Stimulated activated CD4-positive, alpha-beta T cell treated with anti-CD3 and anti-CD28 coated beads, Interleukin-1b, Interleukin-23, amount 100 ng/mL, for 4 hours (primary cell): ENCODE data around the gene GATA1.
"Not testable (repeated sequence)": the region's sequence is repeated elsewhere in the genome, so short reads cannot be mapped to it uniquely, and the experiment has no call there.

Experiments used
- DNase-seq, 2 donors: peaks; one replicate each; pipeline ENCODE4 v3.0.0-alpha.2; 2020; ENCODE audit warnings: low read depth in 2 of 2

GATA1 gene

GRCh38 chrX:48814722-48815121 is 28.3 kb downstream of the GATA1 start:
- no peak for DNase-seq

DNA sequence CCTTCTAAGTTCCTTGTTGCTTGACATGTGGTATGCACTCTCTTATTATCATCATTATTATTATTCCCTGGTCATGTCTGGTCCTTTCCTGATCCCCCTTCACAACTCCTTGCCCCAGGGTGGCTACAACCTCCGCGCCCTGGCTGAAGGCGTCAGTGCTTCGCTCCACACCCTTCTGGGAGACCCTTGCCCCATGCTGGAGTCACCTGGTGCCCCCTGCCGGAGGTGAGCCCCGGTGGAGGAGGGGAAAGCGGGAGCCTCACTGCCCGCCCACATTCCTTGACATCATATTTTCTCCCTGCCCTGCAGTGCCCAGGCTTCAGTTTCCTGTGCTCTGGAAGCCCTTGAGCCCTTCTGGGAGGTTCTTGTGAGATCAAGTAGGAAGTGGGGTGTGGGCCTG is 28.9 kb downstream of the GATA1 start:
- DNase-seq, result no peak

GRCh38 chrX:48816014-48816810 is 29.8 kb downstream of the GATA1 start:
- no peak for DNase-seq

- DNase-seq, result no peak
These were observed 31.7 kb downstream of the GATA1 start for GRCh38 chrX:48818098-48818497.

GRCh38 chrX:48818866-48819265 is 32.5 kb downstream of the GATA1 start:
- no peak for DNase-seq

GRCh38 chrX:48819394-48819793 is 33.0 kb downstream of the GATA1 start:
- DNase-seq, result not testable (repeated sequence)

GRCh38 chrX:48823053-48823452 is 36.7 kb downstream of the GATA1 start:
- DNase-seq, result no peak

DNA sequence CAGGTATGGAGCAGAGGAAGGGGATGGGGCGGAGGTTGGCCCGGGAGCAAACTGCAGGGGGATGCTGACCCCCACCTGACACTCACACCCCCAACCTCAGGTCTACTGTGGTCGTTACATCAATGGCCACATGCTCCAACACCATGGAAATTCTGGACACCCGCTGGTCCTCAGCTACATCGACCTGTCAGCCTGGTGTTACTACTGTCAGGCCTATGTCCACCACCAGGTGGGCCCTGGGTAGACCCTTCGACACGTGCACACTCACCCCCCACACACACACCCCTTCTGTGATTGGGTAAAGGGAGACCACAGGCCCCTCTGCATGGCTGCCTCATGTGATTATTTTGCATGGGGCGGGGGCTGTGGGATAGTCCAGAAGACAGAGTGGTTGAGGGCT is 37.7 kb downstream of the GATA1 start:
- no peak for DNase-seq

- DNase-seq, result no peak
These were observed 39.9 kb downstream of the GATA1 start, which contains the start of gene ERAS for GRCh38 chrX:48826135-48826875. TSS of gene ERAS (plus strand) at chrX:48826513. CDS start at chrX:48829124, 2,611 bp downstream.

GRCh38 chrX:48826876-48827653 is 40.7 kb downstream of the GATA1 start:
- DNase-seq, result no peak

DNA sequence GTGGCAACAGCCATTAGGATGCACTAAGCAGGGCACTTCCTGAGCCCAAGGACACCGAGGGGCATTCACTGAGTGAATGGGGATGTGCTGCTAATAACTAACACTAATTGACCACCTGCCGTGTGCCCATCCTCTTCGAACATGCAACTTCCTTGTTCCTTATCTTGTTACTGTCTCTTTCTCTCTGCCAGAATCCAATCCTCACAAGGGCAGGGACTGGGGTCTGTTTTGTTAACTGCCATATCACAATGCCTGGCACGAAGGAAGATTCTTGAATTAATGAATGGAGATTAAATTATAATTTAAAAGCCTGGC is 41.2 kb downstream of the GATA1 start:
- DNase-seq, result no peak

DNA sequence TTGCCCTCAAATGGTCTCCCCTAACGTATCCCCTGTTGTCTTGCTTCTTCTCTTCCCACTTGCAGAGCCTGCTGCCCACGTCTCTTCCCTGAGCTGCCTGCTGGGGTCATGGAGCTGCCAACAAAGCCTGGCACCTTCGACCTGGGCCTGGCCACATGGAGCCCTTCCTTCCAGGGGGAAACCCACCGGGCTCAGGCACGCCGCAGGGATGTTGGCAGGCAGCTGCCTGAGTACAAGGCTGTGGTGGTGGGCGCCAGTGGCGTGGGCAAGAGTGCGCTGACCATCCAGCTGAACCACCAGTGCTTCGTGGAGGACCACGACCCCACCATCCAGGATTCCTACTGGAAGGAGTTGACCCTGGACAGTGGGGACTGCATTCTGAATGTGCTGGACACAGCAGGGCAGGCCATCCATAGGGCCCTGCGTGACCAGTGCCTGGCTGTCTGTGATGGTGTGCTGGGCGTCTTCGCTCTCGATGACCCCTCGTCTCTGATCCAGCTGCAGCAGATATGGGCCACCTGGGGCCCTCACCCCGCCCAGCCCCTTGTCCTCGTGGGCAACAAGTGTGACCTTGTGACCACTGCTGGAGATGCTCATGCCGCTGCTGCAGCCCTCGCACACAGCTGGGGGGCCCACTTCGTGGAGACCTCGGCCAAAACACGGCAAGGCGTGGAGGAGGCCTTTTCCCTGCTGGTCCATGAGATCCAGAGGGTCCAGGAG is 42.8 kb downstream of the GATA1 start:
- DNase-seq, result no peak

- DNase-seq, result no peak
These were observed 44.9 kb downstream of the GATA1 start for GRCh38 chrX:48831136-48831908.

GRCh38 chrX:48831909-48832291 is 45.5 kb downstream of the GATA1 start:
- DNase-seq, result no peak

DNA sequence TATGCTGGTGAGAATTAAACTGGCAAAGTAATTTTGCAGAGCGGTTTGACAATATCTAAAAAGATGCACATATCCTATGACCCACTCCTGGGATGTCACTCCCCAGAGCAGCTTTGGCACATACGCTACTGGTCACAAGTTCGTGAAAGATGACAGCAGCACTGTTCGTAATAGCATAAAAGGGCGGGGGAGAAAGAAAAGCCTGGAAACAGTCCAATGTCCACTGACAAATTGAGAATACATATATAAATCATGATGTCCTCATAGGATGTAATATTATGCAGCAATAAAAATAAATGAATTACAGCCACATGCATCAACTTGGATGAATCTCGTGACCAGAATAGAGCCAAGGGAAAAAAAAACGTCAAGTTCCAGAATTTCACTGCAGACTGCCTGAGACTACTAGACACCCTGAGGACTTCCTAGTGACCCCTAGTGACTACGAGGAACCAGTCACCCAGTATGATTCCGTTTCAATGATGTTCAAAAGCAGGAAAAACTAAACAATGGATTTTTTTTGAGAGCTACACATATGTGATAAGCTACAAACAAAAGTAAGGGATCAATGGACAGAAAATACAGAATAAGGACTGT is 47.2 kb downstream of the GATA1 start:
- no peak for DNase-seq

DNA sequence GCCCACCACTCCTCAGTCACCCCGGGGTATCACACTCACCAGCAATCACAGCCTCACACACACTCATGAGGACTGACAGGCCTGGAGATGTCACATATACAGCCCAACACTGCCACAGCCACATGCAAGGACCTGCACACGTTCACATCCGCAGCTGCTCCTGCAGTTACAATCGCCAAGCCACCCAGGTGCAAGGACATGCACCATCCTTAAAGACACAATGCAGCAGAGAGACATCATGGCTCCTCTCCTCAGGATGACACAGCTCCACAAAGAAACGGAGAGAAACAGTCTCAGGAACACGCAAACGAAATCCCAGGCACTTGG is 48.0 kb downstream of the GATA1 start:
- DNase-seq, result no peak

GRCh38 chrX:48835524-48836329 is 49.3 kb downstream of the GATA1 start, which contains the start of gene PCSK1N:
TSS of gene PCSK1N (minus strand) at chrX:48835610. CDS start at chrX:48835532, 78 bp downstream.
- no peak for DNase-seq

DNA sequence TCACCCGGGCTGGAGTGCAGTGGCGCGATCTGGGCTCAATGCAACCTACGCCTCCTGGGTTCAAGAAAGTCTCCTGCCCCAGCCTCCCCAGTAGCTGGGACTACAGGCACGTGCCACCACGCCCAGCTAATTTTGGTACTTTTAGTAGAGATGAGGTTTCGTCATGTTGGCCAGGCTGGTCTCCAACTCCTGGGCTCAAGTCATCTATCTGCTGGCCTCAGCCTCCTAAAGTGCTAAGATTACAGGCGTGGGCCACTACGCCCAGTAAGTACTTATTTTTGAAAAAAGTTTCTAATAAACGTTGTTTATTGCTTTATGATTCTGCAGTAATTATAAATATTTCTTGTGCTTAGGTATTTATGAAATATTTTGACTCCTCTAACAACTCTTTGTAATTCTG is 53.3 kb downstream of the GATA1 start:
- no peak for DNase-seq
